NCI-H1417 (cell line): ENCODE data around the gene CABLES1.

Experiments
- DNase-seq, 3 experiments: peaks; one replicate each; lab custom pipeline; 2025; lab: John Stamatoyannopoulos, UW

Gene CABLES1

GRCh38 chr18:23241833-23242496, 106.7 kb downstream of the CABLES1 start:
- peak; percentile 71 to 92 (median 92) for DNase-seq

- peak; percentile 21 to 69 (median 31) for DNase-seq
Measured at GRCh38 chr18:23243178-23243577, 107.9 kb downstream of the CABLES1 start.

GRCh38 chr18:23243816-23244215, 108.5 kb downstream of the CABLES1 start:
- DNase-seq: no peak

- DNase-seq: peak; percentile 63 to 85 (median 68)
Measured at GRCh38 chr18:23244401-23244800, 109.1 kb downstream of the CABLES1 start.

GRCh38 chr18:23245461-23245860, 110.2 kb downstream of the CABLES1 start:
- no peak for DNase-seq

- no peak for DNase-seq
Measured at GRCh38 chr18:23247331-23247730, 112.0 kb downstream of the CABLES1 start.

GRCh38 chr18:23247896-23248295, 112.6 kb downstream of the CABLES1 start:
- no peak for DNase-seq

- no peak for DNase-seq
Measured at GRCh38 chr18:23248826-23249225, 113.5 kb downstream of the CABLES1 start.

- DNase-seq: no peak
Measured at GRCh38 chr18:23249348-23249747, 114.1 kb downstream of the CABLES1 start.

- no peak for DNase-seq
Measured at GRCh38 chr18:23250893-23251656, 115.8 kb downstream of the CABLES1 start.

- no peak for DNase-seq
Measured at GRCh38 chr18:23253630-23254029, 118.3 kb downstream of the CABLES1 start.

- DNase-seq: no peak
Measured at GRCh38 chr18:23257137-23257536, 121.9 kb downstream of the CABLES1 start.

GRCh38 chr18:23257686-23258565, 122.6 kb downstream of the CABLES1 start:
- DNase-seq: no peak

- no peak for DNase-seq
Measured at GRCh38 chr18:23258566-23259469, 123.5 kb downstream of the CABLES1 start.

GRCh38 chr18:23259701-23260681, 124.7 kb downstream of the CABLES1 start:
- DNase-seq: peak; percentile 83 to 93 (median 92)

- DNase-seq: peak in 1 of 3 experiments; percentile 47
Measured at GRCh38 chr18:23260926-23261590, 125.8 kb downstream of the CABLES1 start.

GRCh38 chr18:23263551-23264235, 128.4 kb downstream of the CABLES1 start:
- DNase-seq: no peak

GRCh38 chr18:23265682-23266399, 130.6 kb downstream of the CABLES1 start:
- DNase-seq: no peak
